Activated naive CD4-positive, alpha-beta T cell (primary cell): Measurements from ENCODE around the gene OR5H2.

Experiments
- DNase-seq, 4 experiments: peaks; one replicate each; lab custom pipeline; 2025; lab: John Stamatoyannopoulos, UW

The OR5H2 gene

GRCh38 chr3:98331329-98331728, 49.0 kb downstream of the OR5H2 start:
- DNase-seq, result no peak
